COLO829 (cell line): ENCODE results near the gene DNAJB4.
"Not testable (repeated sequence)": the region's sequence is repeated elsewhere in the genome, so short reads cannot be mapped to it uniquely, and the experiment has no call there.

Experiments used
- DNase-seq: peaks from one replicate; pipeline ENCODE4 v3.0.0; 2012; ENCODE audit warnings: low spot score

DNAJB4 gene

GRCh38 chr1:77990629-77991204 is 14.0 kb upstream of the DNAJB4 start:
- no peak for DNase-seq

DNA sequence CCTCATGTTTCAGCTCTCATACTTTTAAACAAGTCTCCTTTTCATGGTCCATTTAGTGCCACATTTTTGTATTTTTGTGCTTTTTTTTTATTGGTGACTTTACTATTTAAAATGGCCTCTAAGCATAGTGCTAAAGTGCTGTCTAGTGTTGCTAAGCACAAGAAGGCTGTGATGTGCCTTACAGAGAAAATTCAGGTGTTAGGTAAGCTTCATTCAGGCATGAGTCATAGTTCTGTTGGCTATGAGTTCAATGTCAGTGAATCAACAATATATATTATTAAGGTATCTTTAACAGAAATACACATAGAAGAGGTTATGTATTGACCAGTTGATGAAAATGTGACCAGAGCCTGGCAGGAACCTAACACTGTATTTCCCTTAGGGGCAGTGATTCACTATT is 13.1 kb upstream of the DNAJB4 start:
- no peak for DNase-seq

DNA sequence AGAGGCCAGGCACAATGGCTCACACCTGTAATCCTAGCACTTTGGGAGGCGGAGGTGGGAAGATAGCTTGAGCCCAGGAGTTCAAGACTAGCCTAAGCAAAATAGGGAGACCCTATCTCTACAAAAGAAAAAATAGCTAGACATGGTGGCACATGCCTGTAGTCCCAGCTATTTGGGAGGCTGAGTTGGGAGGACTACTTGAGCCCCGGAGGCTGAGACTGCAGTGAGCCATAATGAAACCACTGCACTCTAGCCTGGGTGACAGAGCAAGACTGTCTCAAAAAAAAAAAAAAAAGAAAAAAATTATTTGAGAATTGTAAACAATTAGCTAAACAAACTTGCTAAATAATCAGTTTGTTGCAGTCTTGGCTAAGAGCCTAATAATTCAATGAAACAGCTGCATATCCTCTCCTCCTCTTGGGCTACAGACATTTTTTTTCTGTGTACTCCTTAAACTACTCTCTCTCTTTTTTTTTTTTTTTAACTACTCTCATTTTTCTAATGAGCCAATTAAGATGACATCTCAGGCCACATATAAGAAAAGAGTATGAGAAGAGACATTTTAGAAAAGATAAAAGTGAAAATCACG is 10.5 kb upstream of the DNAJB4 start:
- no peak for DNase-seq

DNA sequence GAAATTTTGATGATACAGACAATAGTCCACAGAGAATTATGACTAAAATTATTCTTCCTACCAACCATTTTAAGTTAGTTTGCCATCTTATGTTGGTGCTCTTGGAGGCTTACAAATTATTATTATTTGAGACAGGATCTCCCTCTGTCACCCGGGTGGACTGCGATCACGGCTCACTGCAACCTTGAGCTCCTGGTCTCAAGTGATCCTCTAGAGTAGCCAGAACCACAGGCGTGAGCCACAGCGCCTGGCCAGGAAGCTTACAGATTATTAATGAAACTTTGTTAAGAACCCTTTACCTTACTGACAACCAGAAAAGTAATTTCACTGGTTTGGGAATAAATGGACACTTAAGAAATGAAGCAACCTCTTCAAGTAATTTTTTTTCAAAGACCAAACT is 8.0 kb upstream of the DNAJB4 start:
- no peak for DNase-seq

DNA sequence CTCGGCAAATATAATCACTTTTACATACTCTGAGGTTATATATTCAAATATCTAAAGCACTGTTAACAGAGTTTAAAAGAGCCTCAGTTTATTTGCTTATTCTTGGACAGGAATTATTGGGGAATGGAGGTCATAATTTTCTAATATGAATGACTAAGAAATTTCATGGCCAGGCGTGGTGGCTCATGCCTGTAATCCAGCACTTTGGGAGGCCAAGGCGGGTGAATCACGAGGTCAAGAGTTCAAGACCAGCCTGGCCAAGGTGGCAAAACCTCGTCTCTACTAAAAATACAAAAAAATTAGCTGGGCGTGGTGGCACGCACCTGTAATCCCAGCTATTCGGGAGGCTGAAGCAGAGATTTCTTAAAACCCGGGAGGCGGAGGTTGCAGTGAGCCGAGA is 4.2 kb upstream of the DNAJB4 start:
- not testable (repeated sequence) for DNase-seq

DNA sequence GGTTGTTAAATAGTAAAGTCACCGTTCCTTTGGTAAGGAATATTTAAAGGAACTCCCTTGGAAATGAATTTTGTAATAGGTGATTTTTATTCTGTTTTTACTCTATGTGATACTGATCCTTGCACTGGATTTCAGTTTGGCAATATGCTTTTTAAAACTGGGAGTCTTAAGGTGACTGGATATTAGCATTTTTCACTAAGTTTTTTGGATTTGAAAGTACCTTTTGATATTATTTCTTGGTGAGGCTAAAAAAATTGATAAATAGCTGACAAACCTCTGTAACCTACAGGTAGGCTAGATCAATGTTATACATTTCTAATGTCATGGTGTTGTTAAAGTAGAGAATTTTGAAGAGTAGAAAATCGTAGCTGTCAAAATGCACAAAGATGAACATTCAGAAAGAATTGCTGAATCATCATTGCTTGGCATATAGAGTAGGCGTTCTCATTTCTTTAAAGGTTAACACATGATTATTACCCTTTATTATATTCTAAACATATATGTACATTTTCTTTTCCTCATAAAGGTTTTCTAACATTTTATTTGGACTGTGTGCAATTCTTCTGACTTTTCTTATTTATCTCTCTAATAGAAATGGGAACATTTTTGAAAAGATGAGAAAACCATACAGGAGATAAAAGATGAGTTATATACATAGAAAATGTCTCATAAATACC is 1.5 kb upstream of the DNAJB4 start:
- peak; percentile 30 for DNase-seq

GRCh38 chr1:78003882-78004718 is 639 bp upstream of the DNAJB4 start:
- DNase-seq: peak; percentile 41

- DNase-seq: no peak
These were observed 646 bp downstream of the DNAJB4 start for GRCh38 chr1:78005448-78005722.

DNA sequence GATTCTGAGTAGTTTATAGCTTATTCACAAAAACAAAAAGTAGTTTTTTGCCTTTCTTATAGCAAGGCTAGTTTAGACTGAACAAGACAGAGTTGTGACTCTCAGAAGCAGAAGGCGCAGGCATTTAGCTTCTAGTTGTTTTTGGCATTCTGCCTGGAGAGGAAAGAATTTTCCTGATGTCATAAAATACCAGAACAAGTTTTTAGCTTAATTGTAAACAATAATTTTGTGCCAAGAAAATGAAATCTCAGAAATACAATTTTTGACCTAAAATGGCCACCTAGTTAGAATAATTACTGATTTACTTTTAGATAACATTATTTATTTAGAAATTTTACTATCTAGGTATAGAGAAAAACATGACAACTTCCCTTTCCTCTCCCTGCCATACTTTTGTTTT is 1.0 kb downstream of the DNAJB4 start:
- DNase-seq: peak; percentile 27

DNA sequence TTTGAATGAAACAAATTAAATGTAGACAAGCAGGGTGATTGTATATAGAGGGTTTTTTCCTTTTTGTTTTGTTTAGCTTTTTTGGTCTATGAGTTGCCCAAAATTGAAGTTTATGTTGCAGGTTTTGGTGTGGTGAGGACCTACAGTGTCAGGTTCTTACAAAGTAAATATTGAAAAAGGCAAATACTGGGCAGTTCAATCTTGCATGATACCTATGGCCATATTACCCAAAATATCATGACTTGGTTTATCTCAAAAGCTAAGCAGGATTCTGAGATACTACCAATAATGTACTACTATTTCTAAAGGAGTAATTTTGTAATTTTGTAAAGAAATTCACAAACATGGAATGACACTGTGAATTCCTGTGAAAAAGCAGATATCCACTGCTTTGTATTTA is 1.8 kb downstream of the DNAJB4 start:
- DNase-seq: no peak

- no peak for DNase-seq
These were observed 3.1 kb downstream of the DNAJB4 start for GRCh38 chr1:78007677-78008341.

DNA sequence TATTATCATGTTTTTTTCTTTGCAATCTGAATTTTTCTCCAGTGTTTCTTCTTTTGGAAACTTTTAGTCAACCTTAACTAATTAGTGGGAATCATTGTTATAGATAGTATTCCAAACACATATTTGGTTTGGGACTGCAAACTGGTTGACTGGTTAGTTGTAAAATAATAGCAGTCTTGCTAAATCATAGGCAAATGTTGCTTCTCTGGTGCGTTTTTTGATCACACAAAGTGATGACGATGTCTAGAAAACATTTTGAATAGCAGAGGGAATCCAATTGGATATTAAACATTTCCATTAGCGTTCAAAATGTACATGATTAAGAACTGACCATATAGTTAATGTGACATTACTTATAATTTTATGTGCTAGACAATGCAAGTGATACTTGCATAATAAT is 4.5 kb downstream of the DNAJB4 start:
- DNase-seq: no peak

- no peak for DNase-seq
These were observed 5.1 kb downstream of the DNAJB4 start for GRCh38 chr1:78009836-78010235.

- DNase-seq: no peak
These were observed 6.3 kb downstream of the DNAJB4 start for GRCh38 chr1:78011050-78011449.

DNA sequence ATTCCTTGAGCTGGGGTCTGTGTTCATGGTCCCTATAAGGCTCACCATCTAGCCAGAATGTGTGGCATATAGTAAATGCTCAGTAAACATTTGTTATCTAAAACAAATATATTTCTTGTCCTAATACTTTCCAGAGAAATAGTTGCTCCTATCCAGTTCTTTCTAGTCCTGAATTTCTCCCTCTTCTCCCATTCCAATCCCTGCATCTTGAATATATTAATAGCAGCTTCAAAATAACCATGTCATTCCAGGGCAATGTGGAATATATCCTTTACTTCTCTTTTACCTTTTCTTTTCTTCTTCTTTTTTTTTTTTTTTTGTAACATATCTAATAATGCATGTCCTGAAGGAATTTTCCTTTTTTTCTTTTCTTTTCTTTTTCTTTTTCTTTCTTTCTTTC is 10.4 kb downstream of the DNAJB4 start:
- DNase-seq: no peak

- DNase-seq: no peak
These were observed 14.3 kb downstream of the DNAJB4 start for GRCh38 chr1:78019024-78019423.

GRCh38 chr1:78021134-78021533 is 16.4 kb downstream of the DNAJB4 start:
- not testable (repeated sequence) for DNase-seq

- no peak for DNase-seq
These were observed 25.1 kb downstream of the DNAJB4 start for GRCh38 chr1:78029793-78030192.

DNA sequence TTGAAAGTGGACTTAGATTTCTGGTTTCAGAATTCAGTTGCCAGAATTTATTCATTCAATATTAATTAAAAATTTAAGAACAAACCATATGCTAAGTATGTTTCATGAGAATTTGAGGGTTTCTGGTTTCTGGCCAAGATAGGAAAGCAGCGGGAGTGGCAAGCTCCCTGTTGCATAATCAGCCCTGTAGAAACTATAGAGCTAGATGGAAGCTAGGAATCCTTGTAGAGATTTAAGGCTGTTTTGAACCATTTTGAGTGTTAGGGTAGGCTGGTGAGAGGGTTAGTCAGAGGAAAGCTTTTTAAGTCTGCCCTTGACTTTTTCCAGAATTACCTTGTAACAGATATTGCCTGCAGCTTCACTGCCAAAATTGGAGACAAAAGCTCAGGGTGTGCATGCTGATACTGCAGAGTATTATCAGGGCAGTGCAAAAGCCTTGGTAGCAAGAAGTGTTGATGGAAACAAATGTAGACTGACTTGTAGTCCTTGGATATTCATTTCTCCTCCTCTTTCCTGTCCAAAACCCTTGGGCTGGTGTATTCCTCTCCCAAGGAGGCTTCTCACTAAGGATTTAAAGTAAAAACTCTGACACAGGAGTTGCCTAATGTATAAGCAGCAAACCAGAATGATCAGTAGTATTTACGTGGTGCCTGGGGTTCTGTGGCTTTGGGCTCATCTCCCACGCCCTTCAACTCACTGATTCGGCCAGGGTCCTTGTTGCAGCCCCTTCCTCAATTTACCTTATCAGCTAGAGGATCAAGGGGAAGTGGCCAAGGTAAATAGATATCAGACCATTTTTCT is 28.5 kb downstream of the DNAJB4 start:
- no peak for DNase-seq

- no peak for DNase-seq
These were observed 29.0 kb downstream of the DNAJB4 start for GRCh38 chr1:78033797-78034172.

GRCh38 chr1:78035121-78035520 is 30.4 kb downstream of the DNAJB4 start:
- DNase-seq: no peak

DNA sequence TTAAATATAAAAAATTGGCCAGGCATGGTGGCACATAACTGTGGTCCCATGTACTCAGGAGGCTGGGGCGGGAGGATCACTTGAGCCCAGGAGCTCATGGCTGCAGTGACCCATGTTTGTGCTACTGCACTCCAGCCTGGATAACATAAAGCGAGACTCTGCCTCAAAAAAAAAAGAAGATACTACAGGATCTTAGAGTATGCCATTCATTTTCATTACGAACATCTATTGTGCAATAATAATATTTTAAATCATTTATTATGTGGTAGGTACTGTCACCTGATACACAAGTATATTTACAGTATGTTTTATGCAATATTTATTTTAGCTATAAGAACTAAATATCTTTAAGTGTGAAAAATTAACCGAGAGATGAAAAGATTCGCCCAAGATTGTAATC is 31.7 kb downstream of the DNAJB4 start:
- DNase-seq: no peak
